ENCODE data around the gene CACNA1C.
A peak's percentile ranks its signal among the peaks of the same experiment; 100 is the strongest.

The CACNA1C gene

DNA sequence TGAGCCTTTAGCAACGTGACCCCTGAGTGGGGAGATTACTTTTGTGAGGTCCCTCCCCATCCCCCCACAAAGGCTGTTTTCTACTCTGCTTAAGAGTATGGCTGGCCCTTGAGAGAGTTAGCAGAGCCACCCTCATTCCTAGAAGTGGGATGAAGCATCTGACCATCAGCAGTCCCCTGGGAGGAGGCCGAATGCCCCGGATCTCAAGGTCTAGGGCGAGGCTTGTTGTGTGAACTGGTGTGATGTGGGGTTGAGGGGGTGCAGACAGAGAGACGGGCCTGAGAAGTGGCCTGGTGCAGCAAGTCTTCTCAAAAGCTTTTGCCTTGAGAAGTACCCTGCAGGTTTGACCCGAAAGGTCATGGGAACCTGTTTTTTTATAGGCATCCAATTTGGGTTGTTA, 589.0 kb downstream of the CACNA1C start:
- Mint-ChIP-seq H3K36me3 (no peaks in the 10 kb centered on the region), H3K27ac (no peak overlapping the region), H3K27me3 (peaks cover 17% of the 10 kb centered on the region), H3K9me3 (no peaks in the 10 kb centered on the region), H3K4me3 (no peak overlapping the region), H3K4me1 (peaks cover 22% of the 10 kb centered on the region)

- Mint-ChIP-seq H3K36me3 (no peaks in the 10 kb centered on the region), H3K4me3 (peak overlapping the region; percentile 24), H3K4me1 (peaks cover 22% of the 10 kb centered on the region), H3K9me3 (no peaks in the 10 kb centered on the region), H3K27me3 (peaks cover 21% of the 10 kb centered on the region), H3K27ac (no peak overlapping the region)
Measured at GRCh38 chr12:2642176-2642892, 589.5 kb downstream of the CACNA1C start.

DNA sequence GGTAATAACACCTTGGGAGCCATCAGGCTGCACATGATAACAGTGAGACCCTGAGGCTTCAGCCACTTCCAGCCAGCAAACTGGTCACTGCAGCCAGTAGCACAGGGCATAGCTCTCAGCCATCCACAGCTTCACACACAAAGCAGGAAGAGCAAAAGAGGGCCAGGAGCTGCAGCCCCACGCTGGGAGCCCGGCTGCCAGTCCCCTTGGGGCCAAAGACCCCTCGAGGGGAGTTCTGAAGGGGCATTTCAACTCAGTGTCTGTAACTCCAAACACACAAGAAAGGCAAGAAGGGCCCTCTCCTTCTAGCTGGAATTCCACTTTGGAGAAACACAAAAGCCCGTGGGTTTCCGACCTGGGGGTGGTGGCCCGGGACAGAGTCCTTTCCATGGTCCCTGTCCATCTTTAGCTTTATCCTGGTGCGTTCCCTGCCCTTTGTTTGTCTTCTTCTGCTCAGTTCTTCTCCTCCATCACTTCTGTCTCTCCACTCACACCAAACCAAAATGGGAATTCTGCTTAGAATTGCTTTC, 590.2 kb downstream of the CACNA1C start:
- Mint-ChIP-seq H3K36me3 (no peaks in the 10 kb centered on the region), H3K27ac (no peak overlapping the region), H3K27me3 (peaks cover 20% of the 10 kb centered on the region), H3K9me3 (no peaks in the 10 kb centered on the region), H3K4me1 (peaks cover 22% of the 10 kb centered on the region), H3K4me3 (no peak overlapping the region)

GRCh38 chr12:2643576-2644135, 590.9 kb downstream of the CACNA1C start:
- Mint-ChIP-seq H3K4me1 (peaks cover 22% of the 10 kb centered on the region), H3K9me3 (no peaks in the 10 kb centered on the region), H3K27ac (no peak overlapping the region), H3K36me3 (no peaks in the 10 kb centered on the region), H3K4me3 (no peak overlapping the region), H3K27me3 (peaks cover 16% of the 10 kb centered on the region)

- Mint-ChIP-seq H3K27me3 (peaks cover 17% of the 10 kb centered on the region), H3K4me3 (no peak overlapping the region), H3K36me3 (no peaks in the 10 kb centered on the region), H3K9me3 (no peaks in the 10 kb centered on the region), H3K4me1 (peaks cover 22% of the 10 kb centered on the region), H3K27ac (no peak overlapping the region)
Measured at GRCh38 chr12:2644683-2645405, 592.1 kb downstream of the CACNA1C start.

DNA sequence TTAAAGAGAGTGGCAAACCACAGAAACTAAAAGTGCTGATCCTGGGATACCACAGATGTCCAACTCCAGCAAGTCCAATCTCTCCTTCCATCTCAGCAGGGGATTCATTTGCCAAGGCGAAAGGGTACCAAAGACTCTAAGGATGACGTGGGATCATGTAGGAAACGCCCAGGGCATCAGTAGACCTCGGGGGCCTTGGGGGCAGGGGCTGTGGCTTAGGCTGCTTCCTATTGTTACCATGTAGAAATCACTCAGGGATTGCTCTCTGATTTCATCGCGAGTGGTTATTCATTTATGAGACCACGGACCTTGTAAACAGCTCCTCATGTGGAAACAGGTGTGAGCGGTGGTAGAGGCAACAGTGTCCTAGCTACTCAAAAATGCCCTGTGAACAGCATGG, 592.7 kb downstream of the CACNA1C start:
- Mint-ChIP-seq H3K9me3 (no peaks in the 10 kb centered on the region), H3K4me1 (peaks cover 22% of the 10 kb centered on the region), H3K4me3 (no peak overlapping the region), H3K27me3 (peaks cover 17% of the 10 kb centered on the region), H3K27ac (no peak overlapping the region), H3K36me3 (no peaks in the 10 kb centered on the region)

GRCh38 chr12:2646341-2646740, 593.6 kb downstream of the CACNA1C start:
- no peaks in the 10 kb centered on the region for H3K9me3 Mint-ChIP-seq
- peaks cover 17% of the 10 kb centered on the region for H3K27me3 Mint-ChIP-seq

DNA sequence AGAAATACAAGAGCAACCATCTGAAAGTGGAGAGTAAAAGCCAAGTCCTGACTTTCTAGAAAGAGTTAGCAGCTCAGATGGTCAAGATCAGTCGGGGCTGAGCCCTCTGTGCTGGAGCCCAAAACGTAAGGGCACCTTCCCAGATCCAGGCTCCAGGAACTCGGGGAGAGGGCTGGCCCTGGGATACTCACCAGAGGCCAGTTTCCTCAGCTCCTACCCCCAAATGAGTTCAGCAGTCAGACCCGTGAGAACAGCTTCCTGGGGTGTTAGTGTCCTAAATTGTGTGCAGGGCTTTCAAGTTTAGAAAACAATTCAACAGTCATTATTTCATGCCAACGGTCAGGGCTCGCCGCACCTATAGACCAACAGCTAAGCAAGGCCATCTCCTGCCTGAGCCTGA, 594.4 kb downstream of the CACNA1C start:
- peaks cover 15% of the 10 kb centered on the region for H3K4me1 Mint-ChIP-seq
- no peak overlapping the region for H3K27ac Mint-ChIP-seq
- no peaks in the 10 kb centered on the region for H3K9me3 Mint-ChIP-seq
- H3K27me3 Mint-ChIP-seq: peaks cover 17% of the 10 kb centered on the region
- no peaks in the 10 kb centered on the region for H3K36me3 Mint-ChIP-seq
- no peak overlapping the region for H3K4me3 Mint-ChIP-seq

More at GRCh38 chr12:2646341-2646740, 593.6 kb downstream of the CACNA1C start:
- no peaks in the 10 kb centered on the region for H3K36me3 Mint-ChIP-seq
- H3K4me1 Mint-ChIP-seq: peaks cover 22% of the 10 kb centered on the region
- no peak overlapping the region for H3K4me3 Mint-ChIP-seq
- H3K27ac Mint-ChIP-seq: no peak overlapping the region

DNA sequence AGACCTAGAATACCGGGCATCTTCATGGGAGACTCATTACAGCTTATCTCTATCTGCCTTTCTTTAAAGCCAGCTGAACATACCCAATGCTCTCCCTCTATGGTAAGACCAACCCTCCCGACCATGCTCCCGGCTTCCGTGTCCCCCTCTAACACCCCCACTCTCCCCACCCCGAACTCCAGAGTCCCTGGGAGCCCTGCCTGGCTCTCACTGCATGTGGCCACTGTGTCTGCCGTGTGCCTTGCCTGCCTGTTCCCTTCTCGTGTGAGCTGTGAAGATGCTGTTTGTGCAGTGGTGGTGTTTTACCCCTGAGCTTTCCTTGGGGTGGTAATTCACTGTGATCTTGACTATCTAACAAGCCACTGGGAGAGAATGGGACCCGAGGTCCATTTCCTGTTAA, 595.6 kb downstream of the CACNA1C start:
- Mint-ChIP-seq H3K9me3 (no peaks in the 10 kb centered on the region), H3K4me3 (no peak overlapping the region), H3K4me1 (peaks cover 5% of the 10 kb centered on the region), H3K36me3 (no peaks in the 10 kb centered on the region), H3K27ac (no peak overlapping the region), H3K27me3 (peaks cover 17% of the 10 kb centered on the region)

DNA sequence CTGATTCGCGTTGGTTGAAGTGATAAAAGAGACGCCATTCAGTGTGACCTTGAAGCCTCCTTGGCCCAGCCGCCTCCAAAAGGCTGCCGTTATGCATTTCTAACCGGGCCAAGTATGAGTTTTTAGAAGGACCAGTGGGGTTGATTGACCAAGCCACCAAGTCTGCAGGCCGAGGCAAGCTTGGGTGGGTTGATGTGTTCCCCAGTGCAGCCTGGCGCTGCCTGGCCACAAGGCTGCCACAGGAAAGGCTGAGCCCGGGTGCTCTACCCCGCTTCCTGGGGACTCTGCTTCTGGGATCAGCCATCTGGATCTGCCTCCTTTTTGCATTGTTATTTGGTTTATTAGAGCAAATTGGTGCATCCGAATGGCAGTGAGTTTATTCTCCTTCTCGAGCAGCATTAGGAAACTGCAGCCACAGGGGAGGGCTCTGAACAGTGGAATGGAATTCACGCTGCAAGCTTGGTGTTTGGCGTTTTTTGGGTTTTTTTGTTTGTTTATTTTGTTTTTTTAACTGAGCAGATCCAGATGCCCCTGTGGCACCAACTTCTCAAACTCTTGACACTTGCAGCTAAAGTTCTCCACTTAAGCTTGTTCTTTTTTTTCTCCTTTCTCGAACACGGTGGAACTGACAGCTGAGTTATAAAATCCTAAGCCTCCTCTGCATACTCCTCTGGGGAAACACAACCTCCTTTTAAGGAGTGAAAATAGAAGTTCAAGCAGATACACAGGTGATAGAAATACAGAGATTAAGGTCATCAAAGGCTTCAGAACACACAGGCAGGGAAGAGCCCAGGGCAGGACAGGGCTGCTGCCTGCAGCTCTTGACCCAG, 596.6 kb downstream of the CACNA1C start:
- no peaks in the 10 kb centered on the region for H3K36me3 Mint-ChIP-seq
- H3K4me1 Mint-ChIP-seq: no peaks in the 10 kb centered on the region
- H3K9me3 Mint-ChIP-seq: no peaks in the 10 kb centered on the region
- peaks cover 17% of the 10 kb centered on the region for H3K27me3 Mint-ChIP-seq
- H3K4me3 Mint-ChIP-seq: no peak overlapping the region
- no peak overlapping the region for H3K27ac Mint-ChIP-seq

DNA sequence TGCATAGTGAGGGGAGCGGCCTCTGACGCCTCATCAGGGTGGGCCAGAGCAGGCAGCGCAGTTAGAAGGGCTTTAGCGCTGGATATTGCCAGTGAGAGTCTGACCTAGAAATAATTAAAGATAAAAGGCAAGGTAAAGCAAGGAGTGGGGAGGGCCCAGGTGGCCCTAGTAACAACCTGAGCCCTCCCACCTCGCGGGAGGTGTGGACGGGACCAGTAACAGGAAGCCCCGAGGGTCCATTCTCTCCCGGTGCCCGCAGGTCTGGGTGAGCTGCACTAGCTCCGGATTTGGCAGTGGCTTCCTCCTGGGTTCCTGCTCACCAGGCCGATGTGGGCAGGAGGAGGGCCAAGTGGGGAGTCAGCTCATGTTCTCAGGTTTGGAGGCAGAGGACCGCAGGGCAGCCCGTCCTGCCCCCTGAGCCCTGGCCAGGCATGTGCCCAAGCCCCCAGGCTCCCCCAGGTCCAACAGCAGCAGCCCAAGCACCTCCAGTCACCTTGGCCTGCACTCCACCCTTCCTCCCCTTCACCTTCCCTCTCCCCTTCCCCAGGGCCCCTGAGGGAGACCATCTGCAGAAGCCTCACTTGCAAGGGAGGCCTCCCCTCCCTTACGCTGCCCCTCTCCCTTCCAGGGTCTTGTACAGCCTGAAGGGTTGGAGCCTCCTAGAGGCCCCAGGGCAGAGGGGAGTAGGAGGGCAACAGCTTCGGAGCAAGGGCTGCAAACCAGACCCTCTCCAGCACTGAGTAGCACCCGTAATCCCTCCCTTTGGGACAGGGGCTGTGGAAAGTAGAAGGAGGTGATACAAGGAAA, 597.7 kb downstream of the CACNA1C start:
- Mint-ChIP-seq H3K36me3 (no peaks in the 10 kb centered on the region), H3K4me1 (no peaks in the 10 kb centered on the region), H3K27me3 (peaks cover 12% of the 10 kb centered on the region), H3K9me3 (no peaks in the 10 kb centered on the region), H3K4me3 (no peak overlapping the region), H3K27ac (no peak overlapping the region)

- H3K27ac Mint-ChIP-seq: no peak overlapping the region
- H3K36me3 Mint-ChIP-seq: no peaks in the 10 kb centered on the region
- no peaks in the 10 kb centered on the region for H3K9me3 Mint-ChIP-seq
- H3K4me3 Mint-ChIP-seq: no peak overlapping the region
- H3K27me3 Mint-ChIP-seq: peaks cover 7% of the 10 kb centered on the region
- no peaks in the 10 kb centered on the region for H3K4me1 Mint-ChIP-seq
Measured at GRCh38 chr12:2651068-2651965, 598.5 kb downstream of the CACNA1C start.

DNA sequence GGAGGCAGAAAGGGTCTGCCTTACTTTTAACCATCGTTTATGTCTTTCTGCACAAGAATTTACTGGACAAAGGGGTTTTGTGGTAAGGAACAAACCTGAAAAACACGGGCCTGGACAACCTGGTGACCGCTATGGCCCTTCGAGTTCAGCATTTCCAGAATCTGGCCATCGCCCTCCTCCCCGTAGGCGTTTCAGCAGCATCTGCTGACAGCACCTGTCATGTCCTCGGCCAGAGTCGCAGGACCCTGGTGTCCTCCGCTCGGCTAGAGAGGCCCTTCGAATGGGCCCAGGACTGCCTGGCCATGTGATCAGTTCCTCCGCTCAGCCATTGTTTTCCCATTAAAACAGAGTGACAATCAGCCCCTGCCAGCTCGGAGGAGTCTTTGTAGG, 599.2 kb downstream of the CACNA1C start:
- Mint-ChIP-seq H3K4me3 (no peak overlapping the region), H3K27ac (no peak overlapping the region), H3K9me3 (peaks cover 2% of the 10 kb centered on the region), H3K27me3 (peaks cover 3% of the 10 kb centered on the region), H3K36me3 (no peaks in the 10 kb centered on the region), H3K4me1 (no peaks in the 10 kb centered on the region)

All from activated naive CD4-positive, alpha-beta T cell treated with anti-CD3 and anti-CD28 coated beads, Interleukin-2, amount 50 U/mL, for 24 hours (primary cell).